NOMO-1 (cell line): ENCODE data around the gene HS6ST1.

ENCODE experiments used
- DNase-seq, 2 experiments: peaks; one replicate each; lab custom pipeline; 2025; ENCODE audit not compliant: unreplicated experiment in 2 of 2; lab: John Stamatoyannopoulos, UW

HS6ST1 gene

DNA sequence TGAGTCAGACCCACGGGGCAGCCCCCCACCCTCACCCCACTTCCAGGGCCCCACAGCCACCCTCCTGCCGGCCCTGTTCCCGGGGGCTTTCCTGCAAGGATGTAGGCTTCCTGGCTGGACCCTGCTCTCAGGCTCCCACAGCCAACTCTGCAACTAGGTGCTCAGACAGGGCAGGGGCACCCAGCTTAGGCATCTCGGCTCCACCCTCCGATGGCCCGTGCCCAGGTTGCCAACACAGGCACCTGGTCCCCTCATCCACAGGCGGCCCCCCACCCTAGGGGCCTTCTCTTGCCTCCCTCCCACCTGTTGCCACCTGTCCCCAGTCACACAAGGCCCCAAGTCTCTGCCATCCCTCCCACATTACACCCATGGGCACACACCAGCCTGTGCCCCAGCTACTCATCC lies 34.6 kb downstream of the HS6ST1 start:
- DNase-seq: no peak

DNA sequence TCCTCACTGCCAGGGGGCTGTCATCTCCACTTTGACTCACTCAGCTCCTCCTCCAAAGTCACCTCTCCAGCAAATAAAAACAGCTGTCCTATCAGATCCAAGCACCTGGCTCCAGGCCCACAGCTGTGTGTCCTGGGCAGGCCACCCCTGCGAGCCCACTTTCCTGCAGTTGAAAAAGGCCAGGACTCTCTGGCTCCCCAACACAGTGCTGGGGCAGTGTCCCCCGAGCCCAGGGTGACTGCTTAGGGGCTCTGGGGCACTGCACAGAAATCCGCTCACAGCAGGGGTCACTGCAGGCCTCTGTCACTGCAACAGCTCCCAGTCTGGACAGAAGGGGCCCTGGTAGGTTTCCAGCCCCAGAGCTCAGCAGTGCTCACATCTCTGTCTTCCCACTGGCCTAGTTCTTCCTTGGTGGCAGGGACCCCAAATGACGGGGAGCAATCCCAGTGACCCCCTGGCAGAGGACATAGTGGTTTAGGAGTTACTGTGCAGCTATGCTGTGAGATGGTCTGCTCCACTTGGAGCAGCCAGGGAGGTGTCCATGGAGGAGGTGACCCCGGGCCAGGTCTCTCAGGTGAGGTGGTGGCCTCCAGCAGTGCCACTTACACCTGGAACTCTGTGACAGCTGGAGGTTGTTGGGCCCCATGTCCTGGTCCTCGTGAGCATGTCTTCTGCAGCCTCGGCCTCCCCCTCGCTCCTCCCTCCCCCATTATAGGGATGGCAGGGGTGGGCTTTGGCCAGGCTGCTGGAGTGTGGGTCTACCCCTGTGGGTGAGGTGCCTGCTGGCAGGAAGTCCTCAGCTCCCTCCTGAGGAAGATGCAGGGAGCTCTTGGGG lies 35.5 kb downstream of the HS6ST1 start:
- DNase-seq: no peak

DNA sequence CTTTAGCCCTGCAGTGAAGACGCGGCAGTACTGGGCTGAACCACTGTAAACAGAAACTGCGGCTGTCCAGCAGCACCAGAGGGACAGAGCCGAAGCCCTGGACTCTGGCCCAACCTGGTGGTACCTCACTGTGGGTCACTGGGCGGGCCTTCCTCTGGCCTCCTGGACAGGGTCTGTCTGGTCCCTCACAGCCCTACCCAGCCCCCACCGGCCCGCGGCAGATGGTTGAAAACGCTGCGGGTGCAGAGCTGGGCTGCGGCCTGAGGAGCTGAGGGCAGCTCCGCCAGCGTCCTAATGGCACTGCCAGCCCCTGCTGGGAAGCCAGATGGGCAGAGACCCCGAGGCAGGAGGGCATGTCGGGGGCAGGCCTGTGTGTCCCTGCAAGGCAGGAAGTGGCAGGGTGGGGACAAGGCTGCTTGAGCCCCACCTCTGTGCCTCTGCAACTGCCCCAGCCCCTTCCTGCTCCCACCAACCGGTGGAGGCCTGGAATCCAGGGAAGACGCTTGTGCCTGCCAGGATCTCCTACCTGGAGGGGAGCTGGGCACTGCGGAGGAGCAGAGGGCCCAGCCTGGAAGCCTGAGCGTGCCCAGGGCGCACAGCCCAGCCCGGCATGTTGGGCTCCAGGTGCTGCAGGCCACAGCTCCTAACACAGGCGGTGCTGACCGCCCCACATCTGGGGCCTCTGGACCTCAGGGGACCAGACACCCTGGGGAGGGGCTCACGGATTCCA lies 36.3 kb downstream of the HS6ST1 start:
- no peak for DNase-seq

DNA sequence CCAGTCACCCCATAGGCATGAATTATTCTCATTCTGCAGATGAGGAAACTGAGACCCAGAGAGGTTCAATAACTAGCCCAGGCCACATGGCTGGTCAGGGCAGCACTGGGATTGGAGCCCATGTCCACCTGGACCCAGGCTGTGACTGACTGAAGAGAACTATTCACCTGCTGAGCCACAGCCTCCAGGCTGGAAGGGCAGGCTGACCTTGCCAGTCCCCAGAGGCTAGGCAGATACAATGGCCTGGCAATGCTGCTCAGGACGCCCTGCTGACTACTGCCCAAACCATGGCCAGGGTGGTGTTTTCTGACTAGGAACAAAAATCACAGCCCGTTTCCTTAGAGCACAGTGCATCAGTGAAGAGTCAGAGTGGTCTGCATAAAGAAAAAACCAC lies 36.8 kb downstream of the HS6ST1 start:
- no peak for DNase-seq

DNA sequence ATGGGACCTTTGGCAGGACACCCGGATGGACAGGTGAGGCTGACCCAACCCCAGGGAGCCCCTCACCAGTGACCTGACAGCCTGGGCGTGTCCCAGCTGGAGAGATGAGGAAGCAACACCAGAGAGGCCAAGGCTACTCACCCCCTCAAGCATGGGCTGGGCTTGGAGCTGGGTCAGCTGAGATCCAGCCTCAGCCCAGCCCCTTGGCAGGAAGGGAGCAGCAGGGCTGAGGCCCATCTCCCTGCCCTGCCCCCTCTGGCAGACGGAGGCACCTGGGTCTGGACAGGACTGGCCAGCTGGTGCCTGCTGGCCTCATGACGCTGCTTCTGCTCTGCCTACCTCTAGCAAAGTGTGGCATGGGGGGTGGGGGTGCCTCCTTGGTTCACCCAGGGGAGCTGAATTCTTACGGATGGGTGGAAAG lies 37.8 kb downstream of the HS6ST1 start:
- DNase-seq: no peak

DNA sequence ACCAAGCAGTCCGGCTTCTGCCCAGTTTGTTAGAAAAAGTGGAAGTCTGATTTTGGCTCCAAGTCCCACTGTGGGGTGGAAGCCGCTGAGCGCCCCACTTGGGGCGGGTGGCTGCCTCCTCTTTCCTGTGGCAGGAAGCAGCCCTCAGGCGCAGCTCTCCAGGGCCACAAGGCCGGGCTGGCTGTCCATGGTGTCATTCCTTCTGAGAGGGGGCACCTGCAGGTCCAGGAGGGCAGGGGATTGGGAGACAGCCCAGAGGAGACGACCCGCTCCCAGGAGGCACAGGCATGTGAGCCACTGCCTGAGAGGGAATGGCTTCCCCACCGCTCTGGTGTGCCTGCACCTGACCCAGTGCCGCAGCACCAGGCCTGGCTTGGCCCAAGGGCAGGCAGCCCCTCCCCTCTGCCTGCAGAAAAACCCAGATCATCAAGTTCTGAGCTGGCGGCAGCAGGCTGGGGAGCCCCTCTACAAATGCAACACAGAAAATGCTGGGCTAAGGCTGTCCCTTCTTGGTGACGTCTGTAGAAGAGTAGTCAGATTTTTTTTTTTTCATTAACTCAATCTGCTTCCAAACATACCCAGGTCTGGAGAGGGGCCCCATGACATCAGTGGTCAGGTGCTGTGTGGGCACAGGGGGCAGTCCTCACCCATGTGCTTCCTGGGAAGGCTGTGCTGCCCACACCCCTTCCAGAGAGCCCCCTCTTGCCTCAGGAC lies 38.4 kb downstream of the HS6ST1 start:
- DNase-seq: no peak

DNA sequence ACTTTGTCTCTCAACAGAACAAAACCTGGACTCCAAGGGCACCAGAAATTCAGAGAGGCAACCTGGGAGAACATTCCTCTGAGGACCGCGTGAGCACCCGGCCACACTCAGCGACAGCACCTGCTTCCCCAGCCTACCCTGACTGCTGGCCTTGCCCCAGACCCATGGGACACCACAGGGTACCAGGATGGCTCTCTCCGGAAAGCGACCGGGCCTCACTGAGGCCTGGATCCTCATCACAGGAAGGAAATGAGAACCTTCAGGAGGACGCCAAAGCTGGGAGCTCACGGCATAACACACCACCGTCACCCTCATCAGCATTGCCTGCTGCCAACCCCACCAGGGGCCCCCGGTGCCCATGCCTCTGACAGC lies 38.9 kb downstream of the HS6ST1 start:
- no peak for DNase-seq

DNA sequence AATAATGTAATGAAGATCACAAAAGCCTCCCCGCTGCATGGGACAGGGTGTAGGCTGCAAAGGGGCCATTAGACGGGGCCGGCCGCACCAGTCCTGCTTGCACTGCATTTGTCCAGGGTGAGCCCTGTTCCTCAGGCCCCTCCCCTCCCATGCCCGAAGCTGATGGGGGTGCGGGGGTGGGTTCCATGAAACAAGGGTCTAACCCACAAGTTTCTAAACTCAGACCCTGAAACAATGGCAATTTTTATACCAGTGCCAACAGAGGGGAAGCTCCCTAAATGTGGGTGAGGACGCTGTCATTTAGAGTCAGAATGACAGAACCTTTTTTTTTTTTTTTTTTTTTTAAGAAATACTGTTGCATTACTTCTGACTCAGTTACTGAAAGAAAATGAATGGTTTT lies 39.7 kb downstream of the HS6ST1 start:
- DNase-seq: no peak

DNA sequence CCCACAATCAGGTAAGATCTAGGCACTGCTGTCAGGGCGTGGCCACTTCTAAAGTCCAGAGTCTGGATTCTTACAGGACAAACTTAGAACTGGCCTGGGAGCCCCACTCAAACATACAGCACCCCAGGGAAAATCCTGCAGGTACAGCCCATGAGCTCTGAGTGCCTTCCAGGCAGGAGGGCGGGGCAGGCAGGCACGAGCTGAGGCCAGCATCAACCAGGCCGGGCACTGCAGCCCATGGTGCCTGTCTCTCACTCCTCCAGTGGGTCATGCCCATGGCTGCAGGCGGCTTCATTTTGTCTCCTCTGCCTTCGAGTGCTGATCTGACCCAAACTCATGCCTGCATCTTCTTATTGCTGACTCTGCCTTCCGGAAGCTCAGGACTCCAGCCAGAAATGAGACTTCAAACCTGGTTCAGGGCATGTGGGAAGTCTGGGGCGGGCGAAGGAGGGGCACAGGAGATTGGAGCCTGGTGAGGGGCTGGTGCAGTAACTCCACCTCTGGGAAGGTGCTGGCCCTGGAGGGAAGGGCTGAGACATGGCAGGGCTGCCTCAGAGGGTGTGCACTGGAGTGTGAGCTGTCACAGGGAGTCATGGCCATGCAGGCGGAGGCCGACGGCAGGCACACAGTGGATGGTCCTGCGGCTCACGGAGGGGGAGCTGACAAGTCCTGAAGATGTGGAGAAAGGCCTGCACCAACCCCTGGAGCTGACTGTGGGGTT lies 40.5 kb downstream of the HS6ST1 start:
- DNase-seq: no peak

DNA sequence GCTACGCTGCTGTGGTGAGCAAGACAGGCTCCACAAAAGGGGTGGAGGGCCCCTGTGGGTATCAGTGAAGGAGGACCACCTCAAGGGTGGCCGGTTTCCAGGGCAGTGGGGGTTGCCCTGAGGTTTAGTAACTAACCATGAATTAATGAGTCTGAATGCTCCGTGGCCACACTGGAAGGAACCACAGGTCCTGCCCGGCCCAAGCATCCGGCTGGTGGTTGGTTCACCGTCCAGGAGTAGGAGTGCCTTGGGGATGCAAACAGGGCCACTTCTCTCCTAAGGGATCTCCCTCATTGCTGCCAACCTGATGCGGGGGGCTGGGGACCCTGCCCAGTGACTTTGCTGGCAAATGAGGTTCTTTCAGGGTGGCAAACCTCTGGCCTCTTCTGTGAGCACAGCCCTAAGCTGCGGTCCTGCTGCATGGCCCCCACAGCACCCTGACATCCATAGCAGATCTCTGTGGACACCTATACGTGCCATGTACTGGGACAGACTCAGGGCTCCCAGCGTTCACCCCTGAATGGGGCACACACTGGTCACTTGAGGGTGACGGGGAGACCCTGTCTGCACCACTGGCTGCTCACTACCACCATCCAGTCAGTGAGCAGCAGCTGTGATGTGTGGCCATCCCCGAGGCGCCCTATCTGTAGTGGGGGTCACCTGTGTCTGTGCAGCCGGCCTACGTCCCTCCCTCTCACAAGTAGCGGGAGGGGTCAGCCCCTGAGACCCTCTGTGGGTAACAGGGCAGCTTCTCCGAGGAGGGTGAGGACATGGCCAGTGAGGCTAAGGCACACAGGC lies 41.6 kb downstream of the HS6ST1 start:
- DNase-seq: no peak

DNA sequence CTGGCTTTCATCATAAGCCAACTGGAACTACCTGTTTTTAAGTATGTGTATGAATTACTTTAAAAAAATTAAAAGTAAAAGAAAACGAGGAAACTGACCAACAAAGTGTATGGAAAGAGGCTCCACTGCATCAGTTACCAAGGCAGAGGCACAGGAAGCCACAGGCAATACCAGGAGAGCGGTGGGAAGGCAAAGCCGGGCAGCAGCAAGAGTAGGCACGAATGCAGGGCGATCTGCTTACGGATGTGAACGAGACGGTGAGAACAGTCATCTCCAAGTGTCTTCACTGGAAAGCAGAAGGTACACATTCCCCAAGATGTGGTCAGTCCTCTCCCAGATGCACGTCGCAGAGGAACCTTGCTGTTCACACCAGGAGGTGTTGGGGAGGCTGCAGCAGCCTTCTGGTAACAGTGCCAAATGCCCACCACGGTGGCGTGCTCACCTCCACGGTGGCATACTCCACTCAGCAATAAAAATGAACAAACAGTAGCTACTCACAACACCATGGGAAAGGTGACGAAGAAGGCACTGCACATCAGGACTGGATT lies 43.1 kb downstream of the HS6ST1 start:
- no peak for DNase-seq

DNA sequence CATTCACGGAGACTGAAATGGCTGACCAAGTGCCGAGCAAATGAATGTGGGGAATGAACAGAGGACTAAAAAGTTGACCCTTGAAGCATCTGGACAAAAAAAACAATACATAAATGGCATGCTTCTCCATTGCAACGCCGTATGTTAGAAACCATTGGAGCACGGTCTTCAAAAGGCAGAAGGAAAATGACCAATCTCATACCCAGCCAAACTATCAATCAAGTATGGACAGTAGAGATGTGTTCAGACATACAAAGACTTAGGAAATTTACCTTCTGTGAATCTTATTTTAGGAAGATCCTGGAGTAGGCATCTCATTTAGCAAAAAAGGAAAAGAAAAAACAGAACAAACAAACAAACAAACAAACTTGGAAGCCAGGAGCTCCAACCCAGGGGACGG lies 44.5 kb downstream of the HS6ST1 start:
- DNase-seq: no peak

DNA sequence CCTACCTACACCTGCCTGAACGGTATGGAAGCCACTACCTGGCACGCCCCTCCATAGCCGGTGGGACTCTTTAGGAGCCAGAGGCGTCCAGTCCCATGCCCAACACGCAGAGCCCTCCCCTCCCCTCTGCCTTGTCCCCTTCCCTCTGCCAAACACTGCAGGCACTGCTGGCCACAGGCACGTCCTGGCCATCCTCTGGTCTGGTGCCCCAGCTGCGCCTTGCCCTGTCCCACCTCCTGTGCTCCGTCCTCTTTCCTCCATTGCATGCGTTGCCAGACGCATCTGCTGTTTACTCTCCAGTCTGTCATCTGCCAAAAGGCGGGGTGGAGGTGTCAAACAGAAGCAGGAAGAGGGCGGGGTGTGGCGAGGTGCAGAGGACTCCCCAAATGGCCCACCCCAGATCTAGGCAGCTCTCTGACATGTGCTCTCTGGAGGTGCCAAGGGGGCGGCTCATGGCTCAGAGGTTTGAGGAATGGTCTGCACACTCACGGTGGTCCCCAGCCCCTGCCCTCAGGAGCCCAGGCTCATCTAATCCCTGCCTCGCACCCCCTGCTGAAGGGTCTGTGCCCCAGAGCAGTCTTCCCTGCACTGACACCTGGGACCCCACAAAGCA lies 45.1 kb downstream of the HS6ST1 start:
- no peak for DNase-seq

DNA sequence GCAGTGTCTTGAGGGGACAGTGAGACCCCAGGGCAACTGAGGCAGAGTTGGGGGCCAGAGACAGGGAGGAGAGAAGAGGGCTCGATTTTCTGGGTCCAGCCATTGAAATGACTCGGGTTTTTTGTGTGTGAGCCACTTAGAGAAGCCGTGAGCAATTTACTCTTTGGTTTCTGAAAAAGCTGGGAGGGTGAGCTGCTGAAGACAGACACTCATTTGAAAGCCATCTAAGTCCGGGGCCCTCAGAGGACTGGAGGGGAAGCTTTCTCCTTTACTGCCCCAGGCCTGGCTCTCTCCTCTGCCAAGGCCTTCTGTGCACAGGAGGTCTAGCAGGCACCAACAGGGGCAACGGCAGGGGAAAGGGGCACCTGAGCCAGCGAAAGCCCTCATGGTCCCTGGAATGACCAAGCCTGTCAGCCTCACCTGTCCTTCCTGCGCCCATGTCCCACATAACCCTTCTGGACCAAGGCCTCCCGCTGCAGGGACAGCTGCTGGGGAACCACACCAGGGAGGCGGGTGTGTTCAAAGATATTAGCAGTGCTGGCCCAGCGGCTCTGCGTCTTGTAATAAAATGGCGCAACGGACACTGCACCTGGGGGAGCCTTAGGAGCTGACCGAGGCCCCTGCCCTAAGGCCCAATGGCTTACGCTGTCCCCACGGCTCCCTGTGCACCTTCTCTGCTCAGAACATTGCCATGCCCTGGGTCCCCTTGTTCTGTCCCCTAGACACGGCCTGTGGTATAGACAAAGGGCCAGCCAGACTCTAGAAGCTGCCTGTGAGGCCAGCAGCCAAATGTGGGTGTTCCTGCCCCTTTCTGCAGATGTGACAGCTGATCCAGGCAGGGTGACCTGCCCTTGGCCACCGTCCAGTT lies 45.8 kb downstream of the HS6ST1 start:
- no peak for DNase-seq

DNA sequence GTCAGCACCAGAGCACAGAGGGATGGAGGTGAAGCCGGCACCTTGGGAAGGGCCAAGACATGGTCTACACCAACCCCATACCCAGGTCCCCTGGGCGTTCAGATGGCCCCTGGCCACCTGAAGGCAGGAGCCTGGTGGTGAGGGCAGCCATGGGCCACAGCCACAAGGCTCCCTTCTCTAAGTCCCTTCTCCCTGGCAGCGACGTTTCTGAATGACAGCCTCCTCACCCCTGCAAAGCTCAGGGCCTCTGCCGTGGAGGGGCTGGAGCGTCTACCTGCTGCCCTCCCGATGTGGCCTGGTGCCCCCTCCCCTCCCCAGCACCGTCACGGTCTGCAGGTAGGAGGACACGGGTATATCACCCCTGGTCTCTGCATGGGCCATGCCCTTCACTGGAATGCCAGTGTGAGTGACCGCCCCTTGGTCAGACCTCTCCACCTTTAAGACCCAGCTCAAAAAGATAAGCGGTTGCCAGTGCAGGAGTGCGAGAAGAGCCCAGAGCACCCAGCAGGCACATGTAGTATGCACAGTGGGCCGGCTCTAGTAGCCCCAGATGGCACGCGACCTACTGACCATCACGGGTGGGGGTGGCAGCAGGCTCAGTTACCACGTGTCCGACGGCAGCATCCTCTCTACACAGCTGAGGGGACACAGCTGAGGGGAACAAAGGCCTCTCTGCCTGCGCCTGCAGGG lies 46.6 kb downstream of the HS6ST1 start:
- DNase-seq: no peak

DNA sequence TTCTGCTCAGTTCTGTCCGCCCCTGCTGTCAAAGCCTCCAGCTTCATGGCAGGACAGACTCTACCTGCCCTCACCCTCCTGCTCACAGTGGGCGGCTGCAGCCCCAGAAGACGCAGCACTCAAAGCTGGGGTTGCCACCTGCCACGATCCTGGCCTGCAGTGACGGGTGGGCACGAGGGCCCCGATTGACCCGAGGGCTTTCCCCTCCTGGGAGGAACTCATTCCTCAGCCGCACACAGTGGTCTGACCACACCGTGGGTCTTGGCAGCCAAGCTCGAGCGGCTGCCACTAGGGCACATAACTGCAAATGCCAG lies 47.1 kb downstream of the HS6ST1 start:
- no peak for DNase-seq

DNA sequence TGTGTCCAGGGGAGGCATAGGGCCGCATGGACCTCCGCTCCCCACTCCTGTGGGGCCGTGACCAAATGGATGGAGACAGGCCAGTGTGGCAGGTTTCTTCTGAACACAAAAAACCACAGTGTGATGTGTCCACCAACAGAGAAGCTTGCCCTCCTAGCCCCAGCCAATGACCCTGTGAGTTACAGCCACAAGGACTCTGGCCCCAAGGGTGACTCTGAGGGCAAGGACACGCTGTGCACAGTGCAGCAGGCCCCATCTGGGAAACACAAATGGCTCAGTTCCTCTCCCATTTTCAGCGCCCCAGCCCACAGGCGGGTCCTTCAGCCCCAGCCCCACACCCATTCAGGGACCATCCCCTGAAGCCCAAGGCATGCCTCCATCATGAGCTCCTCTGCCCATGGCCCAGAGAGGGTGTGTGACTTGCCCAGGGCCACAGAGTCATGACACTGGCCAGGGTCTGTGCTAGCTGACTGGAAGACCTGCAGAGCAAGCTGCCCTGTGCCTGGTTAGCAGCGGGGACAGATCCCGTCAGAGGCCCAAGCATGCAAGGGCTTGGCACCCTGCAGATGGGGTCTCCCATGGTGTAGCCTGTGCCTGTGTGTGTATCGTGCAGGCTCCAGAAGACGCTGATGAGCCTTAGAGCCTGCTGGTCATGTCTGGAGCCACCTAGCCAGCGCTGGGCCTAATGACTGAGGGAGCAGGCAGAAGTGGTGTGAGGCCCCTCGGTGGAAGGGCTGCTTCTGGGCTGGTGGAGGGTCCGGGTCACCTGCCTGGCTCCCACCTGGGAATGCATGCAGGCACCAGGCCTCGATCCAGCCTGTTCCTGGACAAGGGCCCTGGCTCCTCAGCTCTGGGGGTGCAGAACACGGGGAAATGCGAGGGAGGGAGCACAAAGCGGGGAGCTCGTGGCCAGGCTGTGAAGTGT lies 47.7 kb downstream of the HS6ST1 start:
- DNase-seq: no peak
